KBM-7 (cell line): ENCODE data around the gene ABHD17C.
A peak's percentile ranks its signal among the peaks of the same experiment; 100 is the strongest.

Experiments used
- DNase-seq: peaks from one replicate; pipeline ENCODE4 v3.0.0-alpha.2; 2015
- in situ Hi-C: fragments of 300-500 bp; cut with MboI; formaldehyde crosslinking; loops from 2 replicates; pipeline ENCODE4 v1.14.3; 2020; ENCODE audit warnings: low sequenced_read_pairs, low pct_unique_long_range_greater_than_20kb, mixed read lengths

The ABHD17C gene

DNA sequence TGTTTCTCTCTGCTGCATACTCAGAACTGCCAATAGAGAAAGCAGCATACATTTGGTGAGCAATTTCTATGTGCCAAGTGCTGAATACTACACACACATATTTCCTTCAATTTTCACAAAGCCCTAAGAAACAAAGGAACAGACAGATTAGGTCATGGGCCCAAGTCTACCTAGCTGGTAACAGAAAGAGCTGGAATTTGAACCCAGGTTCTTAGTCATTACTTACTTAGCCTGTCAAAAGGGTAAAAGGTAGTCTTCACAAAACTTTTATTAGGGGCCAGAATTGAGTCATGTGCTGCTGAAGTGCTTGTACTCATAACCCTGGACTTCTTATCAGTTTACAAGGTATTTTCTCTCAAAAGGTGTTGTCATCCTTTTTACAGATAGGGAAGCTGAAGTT lies 10.4 kb upstream of the ABHD17C start:
- no peak for DNase-seq
- in situ Hi-C loops: no loop called here

DNA sequence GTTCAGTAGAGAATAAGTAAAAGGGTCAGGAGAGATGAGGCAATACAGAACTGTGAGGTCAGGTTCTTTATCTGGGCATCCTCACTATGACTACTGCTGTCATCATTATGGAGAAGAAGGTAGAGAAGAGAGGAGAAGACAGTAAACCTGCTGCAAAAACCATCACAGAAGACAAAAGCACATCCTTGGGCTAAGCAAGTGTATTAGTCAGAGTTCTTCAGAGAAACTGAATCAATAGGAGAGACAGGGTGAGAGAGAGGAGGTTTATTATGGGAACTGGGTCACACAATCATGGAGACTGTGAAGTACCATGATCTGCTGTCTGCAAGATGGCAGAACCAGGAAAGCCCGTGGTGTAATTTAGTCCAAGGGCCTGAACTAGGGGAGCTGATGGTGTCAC lies 9.5 kb upstream of the ABHD17C start:
- in situ Hi-C loops: no loop called here
- no peak for DNase-seq

DNA sequence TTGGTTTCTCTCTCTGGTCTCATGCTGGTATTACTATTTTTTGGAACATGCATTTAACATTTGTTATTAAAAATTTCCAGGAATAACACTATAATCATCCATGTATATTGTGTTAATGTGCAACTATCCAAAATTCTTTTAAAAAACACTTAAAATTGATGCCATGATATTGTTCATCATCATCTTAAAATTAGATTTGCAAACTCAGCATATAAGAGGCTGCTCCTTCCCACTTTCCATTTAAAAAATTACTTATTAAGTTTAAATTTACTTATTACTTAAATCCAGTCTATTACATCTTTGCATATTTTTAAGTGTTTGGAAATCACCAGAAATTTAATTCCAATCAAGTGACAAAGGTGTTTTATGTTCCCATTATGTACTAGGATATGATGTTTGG lies 5.8 kb upstream of the ABHD17C start:
- no peak for DNase-seq

DNA sequence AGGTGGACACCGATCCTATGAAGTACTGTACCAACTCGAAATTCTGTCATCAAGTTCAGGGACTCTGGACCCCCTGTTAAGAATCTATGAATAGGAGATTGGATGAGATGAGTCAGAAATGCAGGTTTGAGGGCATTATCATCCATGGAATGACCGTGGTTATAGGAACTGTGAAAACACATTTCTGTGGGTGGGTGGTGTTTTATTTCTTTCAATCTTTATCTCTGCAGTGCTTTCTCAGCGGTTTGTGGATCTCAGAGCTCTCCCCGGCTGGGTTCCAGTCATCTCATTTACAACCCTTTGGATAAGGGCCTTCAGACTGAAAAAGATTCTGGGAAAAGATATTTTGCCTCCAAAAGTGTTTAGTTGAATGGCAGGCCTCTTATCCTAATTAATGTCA lies 5.4 kb upstream of the ABHD17C start:
- no peak for DNase-seq
- in situ Hi-C loops: no loop called here

More for the DNA sequence above, 5.8 kb upstream of the ABHD17C start:
- in situ Hi-C loops: no loop called here

- no peak for DNase-seq
- in situ Hi-C loops: no loop called here
These were observed 3.5 kb upstream of the ABHD17C start for GRCh38 chr15:80691575-80691974.

DNA sequence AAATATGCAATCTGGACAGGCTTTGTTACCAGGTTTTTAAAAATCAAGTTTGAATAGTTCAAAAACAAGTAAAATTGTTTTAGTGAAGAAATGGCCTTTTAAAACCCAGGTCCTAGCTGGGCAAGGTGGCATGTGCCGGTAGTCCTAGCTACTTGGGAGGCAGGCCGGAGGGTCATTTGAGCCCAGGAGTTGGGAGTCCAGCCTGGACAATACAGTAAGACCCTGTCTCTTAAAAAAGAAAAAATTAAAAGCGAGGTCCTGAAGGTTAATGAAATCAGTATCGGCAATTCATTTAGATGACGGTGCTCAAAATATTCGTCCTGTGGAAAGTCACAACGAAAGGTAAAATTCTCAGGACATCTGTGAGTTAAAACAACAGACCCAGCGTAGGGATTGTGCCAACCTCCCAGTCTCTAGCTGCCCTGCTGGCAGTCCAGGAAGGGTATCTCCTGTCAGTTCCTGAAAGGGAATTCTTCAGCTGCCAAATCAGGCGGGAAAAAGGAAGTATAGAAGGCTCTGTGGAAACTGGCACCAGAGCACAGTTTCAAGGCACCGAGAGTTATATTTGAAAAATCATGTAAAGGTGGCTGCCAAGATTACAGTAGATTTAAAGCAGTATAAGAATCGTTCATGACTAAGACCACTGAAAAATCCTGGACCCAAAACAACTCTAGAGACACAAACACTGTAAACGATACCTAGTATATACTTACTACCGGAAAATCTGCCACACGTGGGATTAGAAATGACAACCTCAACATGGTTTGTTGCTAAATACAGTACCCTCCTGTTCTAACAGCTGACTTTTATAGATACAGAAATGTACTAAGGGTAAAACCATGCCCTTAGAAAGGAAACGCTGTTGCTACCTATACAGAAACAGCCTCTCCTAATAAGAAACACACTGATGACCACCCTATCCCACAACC lies 1.2 kb upstream of the ABHD17C start:
- in situ Hi-C loops: no loop called here
- peak; percentile 60 for DNase-seq

DNA sequence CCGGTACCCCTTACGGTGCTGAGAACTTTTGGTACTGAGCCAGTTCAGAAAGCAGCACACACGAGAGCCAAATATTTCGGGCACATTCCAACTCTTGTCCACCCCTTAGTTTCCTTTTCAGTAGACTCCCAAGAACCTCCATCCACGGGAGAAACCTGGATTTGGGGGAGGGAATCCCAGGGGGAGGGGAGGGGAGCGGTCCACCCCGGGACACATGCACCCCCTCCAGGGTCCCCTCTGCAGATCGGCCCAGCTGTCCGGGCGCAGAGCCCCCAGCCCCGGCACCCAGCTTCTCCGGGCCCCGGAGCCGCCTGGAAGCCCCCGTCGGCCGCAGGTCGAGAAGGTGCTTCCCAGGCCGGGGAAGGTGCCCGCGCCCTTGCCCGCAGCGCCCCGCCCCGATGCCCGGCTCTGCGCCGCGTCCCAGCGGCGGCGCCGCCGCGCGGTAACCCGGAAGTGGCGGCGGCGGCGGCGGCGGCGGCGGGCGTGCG lies 455 bp upstream of the ABHD17C start:
- DNase-seq: no peak
- in situ Hi-C loops: no loop called here

DNA sequence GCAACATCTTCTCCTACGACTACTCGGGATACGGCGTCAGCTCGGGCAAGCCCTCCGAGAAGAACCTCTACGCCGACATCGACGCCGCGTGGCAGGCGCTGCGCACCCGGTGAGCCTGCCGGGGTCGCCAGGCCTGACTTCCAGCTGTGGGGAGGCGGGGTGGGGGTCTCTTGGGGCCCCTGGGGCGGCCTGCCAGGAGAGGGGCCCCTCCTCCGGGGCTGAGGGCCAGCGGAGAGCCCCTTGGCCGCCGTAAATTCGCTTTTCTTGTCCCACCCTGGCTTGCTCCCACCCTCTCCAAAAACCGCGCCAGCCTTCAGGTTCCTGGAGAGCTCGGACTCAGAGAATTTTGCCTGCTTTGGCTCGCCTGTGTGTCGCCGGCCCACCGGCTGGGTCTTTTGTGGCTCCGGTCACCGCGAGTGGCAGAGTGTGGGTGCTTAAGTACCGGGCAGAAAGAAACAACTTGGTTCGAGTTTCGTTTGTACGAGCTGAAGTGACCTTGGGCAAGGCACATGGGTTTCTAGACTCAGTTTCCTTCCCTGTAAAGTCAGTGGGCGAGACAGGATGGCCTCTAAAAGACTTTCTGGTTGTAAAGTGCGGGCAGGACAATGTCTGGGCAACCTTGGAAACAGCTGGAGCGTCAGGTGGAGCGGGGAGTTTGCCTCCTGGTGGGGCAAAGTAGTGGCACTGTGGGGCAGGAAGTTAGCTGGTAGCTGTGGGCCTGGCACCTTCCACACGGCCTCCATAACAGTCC lies 976 bp downstream of the ABHD17C start:
- DNase-seq: peak; percentile 66
- in situ Hi-C loops: no loop called here

- DNase-seq: peak; percentile 32
These were observed 2.1 kb downstream of the ABHD17C start for GRCh38 chr15:80697075-80697685.

DNA sequence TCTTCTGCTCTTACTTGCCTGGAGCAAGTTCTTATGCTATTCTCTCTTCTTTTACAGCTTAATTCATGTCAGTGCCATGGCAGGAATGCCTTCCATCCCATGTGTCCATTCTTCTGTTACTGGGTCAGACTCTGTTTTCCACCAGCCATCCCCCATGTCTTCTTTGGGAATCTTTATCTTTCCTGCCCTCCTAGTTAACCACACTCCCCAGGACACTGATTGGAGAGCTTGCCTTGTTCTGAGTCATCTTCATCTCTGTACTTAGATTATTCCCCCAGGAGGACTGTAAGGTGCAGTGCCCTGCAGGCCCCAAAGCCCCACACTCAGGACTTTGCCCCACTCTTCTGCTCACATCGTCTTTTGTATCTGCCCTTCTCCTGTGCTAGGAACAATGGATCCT lies 3.6 kb downstream of the ABHD17C start:
- DNase-seq: no peak
- in situ Hi-C loops: no loop called here

More at GRCh38 chr15:80697075-80697685, 2.1 kb downstream of the ABHD17C start:
- in situ Hi-C loops: no loop called here

- in situ Hi-C loops: no loop called here
These were observed 4.9 kb downstream of the ABHD17C start for GRCh38 chr15:80699981-80700380.

GRCh38 chr15:80701676-80702311 lies 6.7 kb downstream of the ABHD17C start:
- in situ Hi-C loops: no loop called here
- no peak for DNase-seq

More at GRCh38 chr15:80699981-80700380, 4.9 kb downstream of the ABHD17C start:
- no peak for DNase-seq

DNA sequence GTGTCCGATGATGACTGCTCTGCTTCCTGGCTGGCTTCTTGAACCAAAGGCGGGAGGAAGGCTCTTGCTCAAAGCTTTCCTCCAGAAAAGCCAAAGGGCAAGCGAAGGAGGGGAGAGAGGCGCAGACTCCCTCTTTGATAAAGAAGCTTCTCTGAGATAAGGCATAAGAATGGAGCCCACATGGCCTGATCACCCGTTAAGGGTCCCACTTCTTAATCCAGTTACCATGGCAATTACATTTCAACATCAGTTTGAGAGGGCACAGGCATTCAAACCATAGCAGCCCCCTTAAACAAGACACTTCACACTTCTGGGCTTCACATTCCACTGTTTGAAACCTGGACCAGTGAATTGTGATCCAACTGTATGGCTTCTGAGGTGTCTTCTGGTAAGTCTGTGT lies 8.0 kb downstream of the ABHD17C start:
- DNase-seq: no peak
- in situ Hi-C loops: no loop called here

DNA sequence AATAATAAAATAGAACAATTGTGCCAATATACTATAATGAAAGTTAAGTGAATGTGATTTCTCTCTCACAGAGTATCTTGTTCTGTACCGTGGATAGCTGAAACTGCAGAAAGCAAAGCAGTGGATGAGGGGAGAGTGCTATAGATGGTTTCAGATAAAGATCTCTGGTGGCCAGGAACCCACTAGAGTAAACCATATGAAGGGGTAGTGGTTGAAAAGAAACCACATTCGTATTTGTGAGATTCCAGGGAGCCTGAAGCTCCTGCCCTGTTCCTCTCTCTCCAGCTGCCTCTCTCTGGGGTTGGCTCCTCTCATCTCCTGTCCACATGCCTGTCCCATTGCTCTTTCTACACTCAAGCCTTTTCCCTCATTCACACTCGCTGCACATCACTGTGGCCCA lies 8.9 kb downstream of the ABHD17C start:
- peak; percentile 34 for DNase-seq
- in situ Hi-C loops: no loop called here

DNA sequence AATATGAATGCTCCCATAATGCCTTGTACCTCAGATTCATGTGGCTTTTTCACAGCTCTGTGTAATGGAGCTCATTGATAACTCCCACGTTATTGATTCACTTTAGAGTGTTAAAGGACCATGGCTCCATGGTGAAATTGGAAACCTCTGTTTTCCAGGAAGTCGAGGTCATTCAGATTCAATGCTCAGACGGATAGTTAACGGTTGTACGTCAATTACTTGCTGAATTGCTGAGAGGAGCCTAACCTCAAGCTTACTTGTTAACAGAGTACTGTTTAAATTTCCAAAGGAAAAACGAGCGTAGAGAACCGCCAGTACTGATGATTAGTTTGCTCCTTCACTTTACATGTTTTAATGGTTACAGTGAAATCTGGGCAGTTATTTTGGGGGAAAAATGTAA lies 11.1 kb downstream of the ABHD17C start:
- peak; percentile 28 for DNase-seq
- in situ Hi-C loops: no loop called here

- in situ Hi-C loops: no loop called here
- DNase-seq: no peak
These were observed 14.4 kb downstream of the ABHD17C start for GRCh38 chr15:80709542-80709941.

GRCh38 chr15:80710635-80711554 lies 15.8 kb downstream of the ABHD17C start:
- in situ Hi-C loops: no loop called here

GRCh38 chr15:80711886-80712285 lies 16.8 kb downstream of the ABHD17C start:
- no peak for DNase-seq
- in situ Hi-C loops: no loop called here

More at GRCh38 chr15:80710635-80711554, 15.8 kb downstream of the ABHD17C start:
- DNase-seq: peak; percentile 20
